Measurements from ENCODE around the gene VAMP3.
A peak's percentile ranks its signal among the peaks of the same experiment; 100 is the strongest.

VAMP3 gene, protein sequence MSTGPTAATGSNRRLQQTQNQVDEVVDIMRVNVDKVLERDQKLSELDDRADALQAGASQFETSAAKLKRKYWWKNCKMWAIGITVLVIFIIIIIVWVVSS

GRCh38 chr1:7770997-7771822, at the start of gene VAMP3:
Gene VAMP3 (plus strand): TSS chr1:7771296. CDS start chr1:7771384, 88 bp downstream.
- peak; percentile 92 for DNase-seq

DNA sequence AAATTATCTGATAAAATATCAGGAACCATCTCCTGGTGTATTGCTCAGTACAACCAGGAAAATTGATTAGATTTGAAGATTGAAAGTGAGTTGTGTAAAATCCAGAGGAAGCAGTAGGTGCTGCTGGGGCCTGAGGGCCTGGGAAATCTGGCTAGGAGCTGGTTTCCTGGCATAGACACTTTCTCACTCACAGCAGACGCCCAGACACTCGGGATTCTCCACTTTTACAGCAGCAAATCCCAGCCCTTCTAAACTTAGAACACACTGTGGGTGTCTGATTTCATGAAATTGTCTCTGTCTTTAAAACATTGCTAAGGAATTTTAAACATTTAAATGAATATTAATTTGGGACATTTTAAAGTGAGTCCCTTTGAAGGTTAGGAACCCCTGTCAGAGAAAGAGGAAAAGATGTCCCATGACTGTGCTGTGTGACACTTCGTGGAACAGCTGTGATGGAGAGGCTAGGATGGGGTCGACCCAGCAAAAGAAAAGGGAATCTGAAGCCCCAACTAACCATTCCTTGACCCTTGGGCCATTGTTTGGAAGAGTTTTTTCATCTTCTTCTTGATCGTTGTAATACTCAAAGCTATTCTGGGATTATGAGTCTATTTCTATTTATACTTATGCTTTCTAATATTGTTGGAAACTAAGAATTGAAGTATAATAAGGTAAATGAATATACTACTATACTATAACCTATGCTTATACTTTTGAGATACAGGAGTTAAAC, 49.0 kb upstream of the VAMP3 start:
- DNase-seq, result no peak

GRCh38 chr1:7722670-7723012, 48.5 kb upstream of the VAMP3 start:
- no peak for DNase-seq

DNA sequence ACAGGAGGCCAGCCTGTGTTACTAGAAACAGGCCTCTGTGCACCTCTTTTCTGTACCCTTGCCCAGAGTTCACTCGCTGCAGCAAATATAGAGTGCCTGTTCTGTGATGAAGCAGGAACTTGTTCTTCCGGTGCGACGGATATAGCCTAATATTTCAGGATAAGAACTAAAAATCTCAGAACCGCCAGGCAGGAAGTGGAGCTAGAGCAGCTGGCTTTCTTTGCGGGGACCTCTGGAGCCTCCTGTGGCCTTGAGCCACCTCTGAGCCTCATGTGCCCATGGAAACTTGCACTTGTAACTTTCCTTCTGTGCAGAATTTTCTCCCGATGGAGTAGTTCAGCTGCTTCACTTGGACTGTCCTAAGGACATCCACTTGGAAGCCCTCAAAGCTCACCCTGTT, 44.5 kb upstream of the VAMP3 start:
- no peak for DNase-seq

GRCh38 chr1:7727809-7728471, 43.2 kb upstream of the VAMP3 start:
- DNase-seq, result no peak

DNA sequence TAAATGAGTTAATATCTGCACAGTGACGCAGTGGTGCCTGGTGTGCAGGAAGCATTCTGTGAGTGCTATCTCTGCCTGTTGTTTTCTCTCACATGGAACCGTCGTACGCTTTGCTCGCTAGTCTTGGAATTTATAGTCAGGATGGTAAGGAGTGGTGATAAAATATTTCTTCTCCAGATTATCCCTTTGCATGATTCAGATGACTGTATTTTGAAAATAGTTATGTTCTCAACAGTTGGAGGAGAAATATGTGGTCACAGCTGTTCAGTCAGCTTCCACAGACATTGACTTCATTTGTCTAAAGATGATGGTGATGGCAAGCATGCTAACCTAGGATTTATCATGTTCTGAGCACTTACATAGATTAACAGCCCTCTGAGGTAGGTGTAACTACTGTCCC, 41.3 kb upstream of the VAMP3 start:
- no peak for DNase-seq

DNA sequence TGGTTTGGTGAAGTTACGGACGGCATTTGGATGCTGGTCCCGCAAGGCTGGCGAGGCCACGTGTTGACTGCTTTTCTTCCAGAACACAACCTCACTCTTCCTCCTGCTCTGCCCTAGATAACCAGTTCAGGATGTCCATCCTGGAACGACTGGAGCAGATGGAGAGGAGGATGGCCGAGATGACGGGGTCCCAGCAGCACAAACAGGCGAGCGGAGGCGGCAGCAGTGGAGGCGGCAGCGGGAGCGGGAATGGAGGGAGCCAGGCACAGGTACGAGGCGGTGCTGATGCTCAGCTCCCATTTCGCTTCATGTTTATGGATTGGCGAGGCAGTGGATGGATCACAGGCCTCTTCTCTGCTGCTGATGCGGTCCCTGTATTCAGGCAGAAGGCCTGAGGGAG, 38.8 kb upstream of the VAMP3 start:
- DNase-seq, result no peak

GRCh38 chr1:7733276-7733675, 37.8 kb upstream of the VAMP3 start:
- DNase-seq, result no peak

DNA sequence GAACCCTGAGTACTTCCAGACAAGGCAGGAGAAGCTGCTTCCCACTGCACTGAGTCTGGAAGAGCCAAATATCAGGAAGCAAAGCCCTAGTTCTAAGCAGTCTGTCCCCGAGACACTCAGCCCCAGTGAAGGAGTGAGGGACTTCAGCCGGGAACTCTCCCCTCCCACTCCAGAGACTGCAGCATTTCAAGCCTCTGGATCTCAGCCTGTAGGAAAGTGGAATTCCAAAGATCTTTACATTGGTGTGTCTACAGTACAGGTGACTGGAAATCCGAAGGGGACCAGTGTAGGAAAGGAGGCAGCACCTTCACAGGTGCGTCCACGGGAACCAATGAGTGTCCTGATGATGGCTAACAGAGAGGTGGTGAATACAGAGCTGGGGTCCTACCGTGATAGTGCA, 33.1 kb upstream of the VAMP3 start:
- DNase-seq, result no peak

DNA sequence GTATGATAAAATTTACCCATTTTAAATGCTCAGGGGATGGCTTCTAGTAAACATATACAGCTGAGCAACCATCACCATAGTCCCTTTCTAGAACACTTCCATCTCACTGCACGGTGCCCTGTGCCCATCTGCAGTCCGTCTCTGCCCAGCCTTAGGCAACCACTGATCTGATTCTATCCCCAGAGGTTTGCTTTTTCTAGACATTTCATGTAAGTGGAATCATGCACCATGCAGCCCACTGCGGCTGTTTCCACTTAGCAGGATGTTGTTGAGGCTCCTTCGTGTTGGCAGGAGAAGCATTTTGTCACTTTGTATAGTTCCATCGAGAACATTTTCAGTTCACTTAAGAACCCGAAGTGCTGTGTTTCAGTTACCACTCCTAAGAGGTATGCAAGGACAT, 27.8 kb upstream of the VAMP3 start:
- DNase-seq, result no peak

DNA sequence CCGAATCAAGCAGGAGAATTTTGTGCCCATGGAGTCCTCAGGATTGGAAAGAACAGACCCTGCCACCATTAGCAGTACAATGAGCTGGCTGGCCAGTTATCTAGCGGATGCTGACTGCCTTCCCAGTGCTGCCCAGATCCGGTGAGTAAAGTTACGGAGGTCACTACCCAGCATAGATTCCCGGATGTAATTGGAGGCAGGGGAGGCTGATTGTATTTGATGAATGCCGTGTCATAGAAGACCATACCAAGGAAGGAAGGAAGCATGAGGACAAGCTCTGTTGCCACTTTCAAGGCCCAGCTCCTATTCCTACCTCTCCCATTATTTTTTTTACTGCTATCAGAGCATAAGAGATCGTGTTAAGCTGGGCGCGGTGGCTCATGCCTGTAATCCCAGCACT, 26.2 kb upstream of the VAMP3 start:
- no peak for DNase-seq

DNA sequence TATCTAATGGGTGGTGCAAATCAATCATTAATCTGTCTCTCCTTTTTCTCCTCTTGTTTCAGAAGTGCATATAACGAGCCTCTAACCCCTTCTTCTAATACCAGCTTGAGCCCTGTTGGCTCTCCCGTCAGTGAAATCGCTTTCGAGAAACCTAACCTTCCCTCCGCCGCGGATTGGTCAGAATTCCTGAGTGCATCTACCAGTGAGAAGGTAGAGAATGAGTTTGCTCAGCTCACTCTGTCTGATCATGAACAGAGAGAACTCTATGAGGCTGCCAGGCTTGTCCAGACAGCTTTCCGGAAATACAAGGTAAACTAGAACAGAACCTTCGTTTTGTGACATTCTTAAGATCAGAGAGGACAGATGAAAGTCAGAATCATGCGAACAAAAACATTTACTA, 25.3 kb upstream of the VAMP3 start:
- no peak for DNase-seq

DNA sequence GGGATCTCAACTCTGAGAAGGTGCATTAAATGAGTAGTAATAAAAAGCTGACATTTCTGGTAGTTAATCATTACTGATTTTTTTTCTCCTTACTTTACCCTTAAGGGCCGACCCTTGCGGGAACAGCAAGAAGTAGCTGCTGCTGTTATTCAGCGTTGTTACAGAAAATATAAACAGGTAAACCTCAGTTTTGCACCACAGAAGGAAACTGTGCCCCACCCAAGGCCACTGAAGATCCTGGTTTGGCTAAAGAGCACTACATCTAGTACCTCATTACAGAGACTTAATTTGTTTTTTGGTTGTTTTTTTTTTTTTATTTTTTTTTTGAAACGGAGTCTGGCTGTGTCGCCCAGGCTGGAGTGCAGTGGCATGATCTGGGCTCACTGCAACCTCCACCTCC, 23.5 kb upstream of the VAMP3 start:
- no peak for DNase-seq

- no peak for DNase-seq
Observed at GRCh38 chr1:7749126-7749525, 22.0 kb upstream of the VAMP3 start.

GRCh38 chr1:7751174-7751573, 19.9 kb upstream of the VAMP3 start:
- DNase-seq, result no peak

GRCh38 chr1:7752512-7753417, 18.3 kb upstream of the VAMP3 start:
- peak; percentile 64 for DNase-seq

DNA sequence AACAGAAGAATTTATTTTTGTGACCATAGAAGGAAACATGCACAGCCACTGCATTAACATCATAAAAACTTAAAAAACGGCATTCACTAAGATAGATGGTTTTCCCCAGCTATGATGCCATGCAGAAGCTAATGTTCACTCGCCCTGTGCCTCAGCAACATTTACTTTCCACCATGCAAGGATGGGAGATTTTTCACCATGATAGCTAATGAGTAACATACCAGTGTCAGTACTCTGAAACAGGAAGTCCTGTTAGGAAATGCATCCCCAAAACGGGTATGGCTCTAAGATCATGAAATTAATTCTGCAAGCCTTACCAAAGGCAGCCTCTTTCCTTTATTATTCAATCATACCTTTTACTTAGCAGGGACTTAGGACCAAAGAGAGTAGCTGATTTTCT, 17.5 kb upstream of the VAMP3 start:
- DNase-seq, result no peak

DNA sequence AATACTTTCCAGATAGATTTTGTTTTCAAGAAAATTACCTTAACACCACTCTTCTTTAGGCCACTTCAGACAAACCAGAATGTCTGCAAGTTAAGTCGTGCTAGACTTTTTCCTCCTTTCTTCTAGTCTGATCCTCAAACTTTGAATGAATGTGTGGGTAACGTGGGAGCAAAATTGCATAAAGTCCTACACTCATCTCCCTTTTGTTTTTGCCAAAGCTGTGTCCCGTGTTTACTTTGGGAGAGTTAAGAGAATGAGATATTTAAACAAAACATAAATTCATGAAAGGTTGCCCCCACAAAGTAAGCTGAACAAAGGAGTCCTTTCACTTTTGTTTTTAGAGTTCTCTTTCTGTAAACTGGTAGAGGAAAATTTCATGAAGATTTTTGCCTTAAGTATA, 16.9 kb upstream of the VAMP3 start:
- no peak for DNase-seq

GRCh38 chr1:7755448-7755847, 15.6 kb upstream of the VAMP3 start:
- no peak for DNase-seq

- no peak for DNase-seq
Observed at GRCh38 chr1:7760245-7760644, 10.9 kb upstream of the VAMP3 start.

DNA sequence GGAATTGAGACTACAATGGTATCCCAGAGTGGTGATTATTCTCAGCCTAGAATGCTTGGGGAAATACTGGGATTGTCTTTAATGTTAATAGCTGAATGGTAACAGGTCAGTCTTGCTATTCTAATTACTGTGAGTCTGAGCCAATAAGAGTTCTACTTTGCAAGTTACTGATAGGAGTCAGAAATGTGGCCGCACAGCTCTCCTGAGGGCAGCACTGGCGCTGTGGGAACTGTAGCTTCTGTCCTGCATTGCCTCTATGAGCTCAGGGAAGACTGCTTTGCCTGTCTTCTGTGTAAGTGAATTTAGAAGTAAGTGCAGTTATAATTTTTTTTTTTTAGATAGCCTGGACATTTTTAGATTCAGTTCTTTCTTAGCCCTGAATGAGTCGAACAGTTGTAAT, 10.0 kb upstream of the VAMP3 start:
- no peak for DNase-seq

- DNase-seq, result no peak
Observed at GRCh38 chr1:7767176-7767575, 3.9 kb upstream of the VAMP3 start.

GRCh38 chr1:7768583-7768982, 2.5 kb upstream of the VAMP3 start:
- DNase-seq, result no peak
